Hepatocyte (in vitro differentiated cells): ENCODE results near the gene SERPINA4. TPM values are rescaled to one million over a fixed set of nuclear protein-coding genes. Genes with fewer than 3 reads are reported as not detected.
"Not testable (repeated sequence)": the region's sequence is repeated elsewhere in the genome, so short reads cannot be mapped to it uniquely, and the experiment has no call there.

Source experiments
- DNase-seq: peaks from one replicate; pipeline ENCODE4 v3.0.0-alpha.2; 2016; ENCODE audit warnings: low spot score
- H2AFZ ChIP-seq: fragments of 200-600 bp; sonication (generic); 2 replicates; pipeline ENCODE4 v1.6.0; 2016; ENCODE audit warnings: antibody characterized with exemption, mild to moderate bottlenecking
- H3K27ac ChIP-seq: fragments of 200-600 bp; sonication (generic); 2 replicates; pipeline ENCODE4 v1.5.1; 2016; ENCODE audit warnings: mild to moderate bottlenecking
- H3K27me3 ChIP-seq: fragments of 200-600 bp; sonication (generic); 2 replicates; pipeline ENCODE4 v1.6.1; 2016
- H3K36me3 ChIP-seq: fragments of 200-600 bp; sonication (generic); replicated peaks from 2 replicates; pipeline ENCODE4 v1.5.1; 2016; ENCODE audit warnings: low read depth; ENCODE audit not compliant: insufficient read depth
- H3K4me1 ChIP-seq: fragments of 200-600 bp; sonication (generic); 2 replicates; pipeline ENCODE4 v1.5.1; 2016; ENCODE audit warnings: mild to moderate bottlenecking, moderate library complexity; ENCODE audit not compliant: insufficient read depth
- H3K4me2 ChIP-seq: fragments of 200-600 bp; sonication (generic); 2 replicates; pipeline ENCODE4 v1.6.0; 2016
- H3K4me3 ChIP-seq: fragments of 200-600 bp; sonication (generic); 2 replicates; pipeline ENCODE4 v1.5.1; 2016; ENCODE audit warnings: mild to moderate bottlenecking
- H3K79me2 ChIP-seq: fragments of 200-600 bp; sonication (generic); 2 replicates; pipeline ENCODE4 v1.6.0; 2017; ENCODE audit warnings: mild to moderate bottlenecking
- H3K9me2 ChIP-seq: fragments of 200-600 bp; sonication (generic); replicated peaks from 2 replicates; pipeline ENCODE4 v1.6.0; 2017; ENCODE audit warnings: mild to moderate bottlenecking; ENCODE audit not compliant: insufficient read depth
- H3K9me3 ChIP-seq: fragments of 200-600 bp; sonication (generic); 2 replicates; pipeline ENCODE4 v1.5.1; 2016; ENCODE audit warnings: low read depth, mild to moderate bottlenecking
- H4K20me1 ChIP-seq: fragments of 200-600 bp; sonication (generic); 2 replicates; pipeline ENCODE4 v1.6.0; 2016; ENCODE audit warnings: mild to moderate bottlenecking; ENCODE audit not compliant: insufficient read depth, poor library complexity, severe bottlenecking
- CTCF ChIP-seq: fragments of 200-600 bp; sonication (generic); IDR thresholded peaks from 2 replicates; pipeline ENCODE4 v1.5.1; 2016; ENCODE audit warnings: antibody characterized with exemption, mild to moderate bottlenecking; ENCODE audit not compliant: poor library complexity
- EZH2 ChIP-seq: fragments of 200-600 bp; sonication (generic); IDR thresholded peaks from 2 replicates; pipeline ENCODE4 v1.6.1; 2016; ENCODE audit warnings: antibody characterized with exemption, mild to moderate bottlenecking, borderline replicate concordance
- EZH2phosphoT487 ChIP-seq: fragments of 200-600 bp; sonication (generic); IDR thresholded peaks from one replicate; pipeline ENCODE4 v1.6.1; 2018; ENCODE audit warnings: antibody characterized with exemption, mild to moderate bottlenecking, low read depth, moderate library complexity; ENCODE audit not compliant: unreplicated experiment, severe bottlenecking
- WGBS: methylation state at CpG from one replicate; pipeline ENCODE4 v1.1.6; 2016; ENCODE audit warnings: low lambda C conversion rate; ENCODE audit errors: missing lambda C conversion rate; 5-methylcytosine and 5-hydroxymethylcytosine counted together
- polyA plus RNA-seq: library from polyadenylated mRNA; unstranded; fragments of >200 nt; fragmentation: Nextera tagmentation; extraction: Ambion mirVana; gene quantifications from 2 replicates; pipeline ENCODE4 v1.2.1, GENCODE V29; 2016
- total RNA-seq: library from RNA; depleted of rRNA; stranded (reverse); fragments of >200 nt; gene quantifications from 2 replicates; pipeline ENCODE4 v1.2.3, GENCODE V29; 2014

The SERPINA4 gene
- total and polyA plus RNA-seq, 2 experiments from 2014 or later: 27.8 to 35.2 TPM

GRCh38 chr14:94601884-94602391, 40.7 kb downstream of the SERPINA4 start:
- Histone ChIP-seq H3K4me3 (no peak overlapping the region), H4K20me1 (no peaks in the 10 kb centered on the region), H3K4me2 (no peak overlapping the region), H3K9me2 (no peaks in the 10 kb centered on the region), H3K4me1 (peaks cover 41% of the 10 kb centered on the region), H3K9me3 (no peaks in the 10 kb centered on the region), H2AFZ (peak overlapping the region; percentile 36), H3K27me3 (no peaks in the 10 kb centered on the region), H3K36me3 (no peaks in the 10 kb centered on the region), H3K79me2 (no peaks in the 10 kb centered on the region), H3K27ac (peak overlapping the region; percentile 98)
- DNase-seq: peak; percentile 72
- TF ChIP-seq CTCF: no peak
- TF ChIP-seq EZH2: no peak
- no peak for TF ChIP-seq EZH2phosphoT487
- 34% methylated on average over 6 of the region's 6 CpGs for WGBS

GRCh38 chr14:94602722-94603121, 41.5 kb downstream of the SERPINA4 start:
- no peaks in the 10 kb centered on the region for H3K36me3 ChIP-seq
- no peak overlapping the region for H2AFZ ChIP-seq
- TF ChIP-seq CTCF (no peak), EZH2phosphoT487 (no peak), EZH2 (no peak)
- H3K27ac ChIP-seq: peak overlapping the region; percentile 98
- H3K4me1 ChIP-seq: peaks cover 40% of the 10 kb centered on the region
- no peak overlapping the region for H3K4me2 ChIP-seq
- no peak overlapping the region for H3K4me3 ChIP-seq
- no peaks in the 10 kb centered on the region for H3K9me2 ChIP-seq
- no peaks in the 10 kb centered on the region for H3K9me3 ChIP-seq
- no peaks in the 10 kb centered on the region for H3K79me2 ChIP-seq
- no peaks in the 10 kb centered on the region for H4K20me1 ChIP-seq
- no peak for DNase-seq
- 95% methylated on average over 5 of the region's 5 CpGs for WGBS
- no peaks in the 10 kb centered on the region for H3K27me3 ChIP-seq

GRCh38 chr14:94605361-94605760, 44.1 kb downstream of the SERPINA4 start:
- no peak overlapping the region for H3K27ac ChIP-seq
- peaks cover 17% of the 10 kb centered on the region for H3K4me1 ChIP-seq
- H4K20me1 ChIP-seq: no peaks in the 10 kb centered on the region
- H3K79me2 ChIP-seq: no peaks in the 10 kb centered on the region
- WGBS: 78% methylated on average over 3 of the region's 3 CpGs
- H3K9me3 ChIP-seq: no peaks in the 10 kb centered on the region
- no peak overlapping the region for H3K4me2 ChIP-seq
- no peaks in the 10 kb centered on the region for H3K27me3 ChIP-seq
- H3K4me3 ChIP-seq: no peak overlapping the region
- TF ChIP-seq EZH2 (no peak), CTCF (no peak), EZH2phosphoT487 (no peak)
- DNase-seq: no peak
- no peaks in the 10 kb centered on the region for H3K36me3 ChIP-seq
- H3K9me2 ChIP-seq: no peaks in the 10 kb centered on the region
- no peak overlapping the region for H2AFZ ChIP-seq

GRCh38 chr14:94608966-94609365, 47.7 kb downstream of the SERPINA4 start:
- H3K27me3 ChIP-seq, H3K9me3 ChIP-seq, H2AFZ ChIP-seq, H3K4me2 ChIP-seq, DNase-seq, H3K79me2 ChIP-seq, H3K9me2 ChIP-seq, H4K20me1 ChIP-seq, H3K36me3 ChIP-seq, H3K4me3 ChIP-seq, H3K27ac ChIP-seq: not testable (repeated sequence)
- 81% methylated on average over 1 of the region's 1 CpG for WGBS
- peaks cover 15% of the 10 kb centered on the region for H3K4me1 ChIP-seq
